Prostate gland (tissue), 2 donors: ENCODE measurements around the gene ZNF569.
"Not testable (repeated sequence)": the region's sequence is repeated elsewhere in the genome, so short reads cannot be mapped to it uniquely, and the experiment has no call there.

Experiments
- CTCF ChIP-seq, 4 experiments: fragments of 200-600 bp in 2 of 4; fragments of 450-650 bp in 2 of 4; sonication (generic) in 2 of 4; IDR thresholded peaks; 1 replicate in 3 of 4; 2 replicates in 1 of 4; pipeline ENCODE4 v1.5.1; 2016 to 2019; ENCODE audit warnings: antibody characterized with exemption in 4 of 4, mild to moderate bottlenecking in 2 of 4, moderate library complexity in 2 of 4
- POLR2AphosphoS5 ChIP-seq: sonication (generic); formaldehyde crosslinking; IDR thresholded peaks from one replicate; pipeline ENCODE4 v1.6.1; 2017; ENCODE audit warnings: antibody characterized with exemption

GRCh38 chr19:37391399-37391798 lies 75.8 kb downstream of the ZNF569 start:
- not testable (repeated sequence) for TF ChIP-seq POLR2AphosphoS5; CTCF (IDR thresholded peaks at IDR 0.05)
